HEK293T (cell line): ENCODE results near the gene MYOZ3.

Experiments
- FOXA1 ChIP-seq: fragments of 450-650 bp; IDR thresholded peaks from 2 replicates; pipeline ENCODE4 v1.6.1; 2016; ENCODE audit warnings: mild to moderate bottlenecking
- FOXK2 ChIP-seq: fragments of 450-650 bp; IDR thresholded peaks from 2 replicates; pipeline ENCODE4 v1.6.1; 2016; ENCODE audit warnings: mild to moderate bottlenecking
- HDGF ChIP-seq: fragments of 450-650 bp; IDR thresholded peaks from 2 replicates; pipeline ENCODE4 v1.6.1; 2017; ENCODE audit warnings: antibody characterized with exemption, borderline replicate concordance
- SP1 ChIP-seq: fragments of 450-650 bp; IDR thresholded peaks from 2 replicates; pipeline ENCODE4 v1.6.1; 2017
- ZNF384 ChIP-seq: fragments of 450-650 bp; IDR thresholded peaks from 2 replicates; pipeline ENCODE4 v1.6.1; 2016

GRCh38 chr5:150648294-150649107 lies 12.6 kb upstream of the MYOZ3 start:
- TF ChIP-seq FOXA1 (no peak), SP1 (no peak), FOXK2 (no peak), HDGF (no peak), ZNF384 (no peak)
